Upper lobe of left lung (tissue), 4 donors: Measurements from ENCODE around the gene LRRFIP1.

Experiments
- EP300 ChIP-seq, 4 donors: sonication (generic); formaldehyde crosslinking; IDR thresholded peaks; one replicate each; pipeline ENCODE4 v1.5.1; 2017; ENCODE audit warnings: antibody characterized with exemption in 4 of 4, control low read depth in 2 of 4
- POLR2A ChIP-seq, 4 donors: fragments of 450-650 bp; IDR thresholded peaks; one replicate each; pipeline ENCODE4 v1.5.1; 2016 to 2017; ENCODE audit warnings: antibody characterized with exemption in 4 of 4, mild to moderate bottlenecking in 2 of 4
- POLR2AphosphoS5 ChIP-seq, 2 donors: sonication (generic); formaldehyde crosslinking; IDR thresholded peaks; one replicate each; pipeline ENCODE4 v1.5.1; 2017; ENCODE audit warnings: antibody characterized with exemption in 2 of 2
- TF ChIP-seq, protein P1 (sequence below), 6 experiments: fragments of 450-650 bp in 4 of 6; fragments of 200-600 bp in 2 of 6; sonication (generic) in 2 of 6; IDR thresholded peaks; one replicate each; pipeline ENCODE4 v1.5.1; 2016 to 2019; ENCODE audit warnings: antibody characterized with exemption in 6 of 6

DNA sequence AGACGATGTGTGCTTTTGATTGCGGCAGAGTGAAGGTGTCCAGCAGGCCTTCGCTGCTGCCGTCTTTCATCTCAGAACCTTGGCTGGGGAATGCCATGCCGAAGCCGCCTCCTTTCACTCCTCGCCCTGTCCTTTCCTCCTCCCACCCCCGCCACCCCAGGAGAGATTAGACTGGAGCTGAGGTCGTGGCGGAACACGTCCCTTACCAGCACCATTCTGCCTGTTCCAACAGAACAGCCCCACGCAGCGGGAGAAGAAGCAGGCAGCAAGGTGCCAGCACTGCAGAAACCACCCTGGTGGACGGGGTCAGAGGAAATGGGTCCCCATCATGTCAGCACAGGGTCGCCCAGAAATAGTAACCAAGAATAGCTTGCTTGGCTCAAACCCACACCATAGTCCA, 146.4 kb downstream of the LRRFIP1 start:
- TF ChIP-seq POLR2A (IDR thresholded peaks at IDR 0.05) (no peak), POLR2AphosphoS5 (IDR thresholded peaks at IDR 0.05) (no peak), EP300 (IDR thresholded peaks at IDR 0.05) (no peak)
- TF ChIP-seq, protein P1, sequence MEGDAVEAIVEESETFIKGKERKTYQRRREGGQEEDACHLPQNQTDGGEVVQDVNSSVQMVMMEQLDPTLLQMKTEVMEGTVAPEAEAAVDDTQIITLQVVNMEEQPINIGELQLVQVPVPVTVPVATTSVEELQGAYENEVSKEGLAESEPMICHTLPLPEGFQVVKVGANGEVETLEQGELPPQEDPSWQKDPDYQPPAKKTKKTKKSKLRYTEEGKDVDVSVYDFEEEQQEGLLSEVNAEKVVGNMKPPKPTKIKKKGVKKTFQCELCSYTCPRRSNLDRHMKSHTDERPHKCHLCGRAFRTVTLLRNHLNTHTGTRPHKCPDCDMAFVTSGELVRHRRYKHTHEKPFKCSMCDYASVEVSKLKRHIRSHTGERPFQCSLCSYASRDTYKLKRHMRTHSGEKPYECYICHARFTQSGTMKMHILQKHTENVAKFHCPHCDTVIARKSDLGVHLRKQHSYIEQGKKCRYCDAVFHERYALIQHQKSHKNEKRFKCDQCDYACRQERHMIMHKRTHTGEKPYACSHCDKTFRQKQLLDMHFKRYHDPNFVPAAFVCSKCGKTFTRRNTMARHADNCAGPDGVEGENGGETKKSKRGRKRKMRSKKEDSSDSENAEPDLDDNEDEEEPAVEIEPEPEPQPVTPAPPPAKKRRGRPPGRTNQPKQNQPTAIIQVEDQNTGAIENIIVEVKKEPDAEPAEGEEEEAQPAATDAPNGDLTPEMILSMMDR (IDR thresholded peaks at IDR 0.05) = no peak
